ENCODE results near the gene KRT6C.

- TF ChIP-seq EZH2 (IDR thresholded peaks at IDR 0.05; ENCODE audit: insufficient read depth, poor library complexity, severe bottlenecking) (no peak), EZH2phosphoT487 (IDR thresholded peaks at IDR 0.05; ENCODE audit: insufficient read depth, low read depth) (no peak)
Measured at GRCh38 chr12:52436828-52437474, 36.7 kb downstream of the KRT6C start.
